OCI-LY7 (cell line): ENCODE data around the gene CDH22. TPM values are rescaled to one million over a fixed set of nuclear protein-coding genes. Genes with fewer than 3 reads are reported as not detected.

Experiments
- BruUV-seq: library from RNA; stranded (reverse); fragments of 400-500 nt; replicated peaks from 2 replicates; lab custom pipeline; 2021; lab: Mats Ljungman, UMichigan
- CTCF ChIA-PET: fragments of 300-600 bp; sonication (Branson Sonifier 250); formaldehyde crosslinking; loops from one replicate; lab custom pipeline; 2022; ENCODE audit warnings: antibody characterized with exemption; ENCODE audit not compliant: unreplicated experiment; lab: Charles Lee
- POLR2A ChIA-PET: fragments of 300-600 bp; sonication (Branson Sonifier 250); formaldehyde crosslinking; loops from one replicate; lab custom pipeline; 2022; ENCODE audit warnings: antibody characterized with exemption; lab: Charles Lee
- DNase-seq: peaks from one replicate; pipeline ENCODE4 v3.0.0-alpha.2; 2015; ENCODE audit warnings: low spot score
- H2AFZ ChIP-seq: fragments of 200-600 bp; sonication (generic), shearing (Covaris generic); 2 replicates; pipeline ENCODE4 v1.6.1; 2014; ENCODE audit warnings: mild to moderate bottlenecking, antibody characterized with exemption, low read length, moderate library complexity
- H3K27ac ChIP-seq: fragments of 200-600 bp; sonication (generic); 2 replicates; pipeline ENCODE4 v1.5.1; 2014; ENCODE audit warnings: mixed run types, low read depth, mild to moderate bottlenecking, moderate library complexity, low read length, inconsistent platforms; ENCODE audit not compliant: poor library complexity, severe bottlenecking
- H3K36me3 ChIP-seq: fragments of 200-600 bp; sonication (generic); 2 replicates; pipeline ENCODE4 v1.6.1; 2014; ENCODE audit warnings: mild to moderate bottlenecking, antibody characterized with exemption, low read length, moderate library complexity, mixed read lengths; ENCODE audit not compliant: insufficient read depth
- H3K4me1 ChIP-seq: fragments of 200-600 bp; sonication (generic); 2 replicates; pipeline ENCODE4 v1.5.1; 2014; ENCODE audit warnings: mild to moderate bottlenecking, low read length; ENCODE audit not compliant: insufficient read depth, poor library complexity, severe bottlenecking
- H3K4me2 ChIP-seq: fragments of 200-600 bp; sonication (generic); 2 replicates; pipeline ENCODE4 v1.6.1; 2014; ENCODE audit warnings: mild to moderate bottlenecking, low read length
- H3K4me3 ChIP-seq: fragments of 200-600 bp; sonication (generic); 2 replicates; pipeline ENCODE4 v1.5.1; 2014; ENCODE audit warnings: mild to moderate bottlenecking, low read depth, low read length; ENCODE audit not compliant: poor library complexity, severe bottlenecking
- H3K79me2 ChIP-seq: fragments of 200-600 bp; sonication (generic); 2 replicates; pipeline ENCODE4 v1.6.1; 2016; ENCODE audit warnings: low read depth, mild to moderate bottlenecking, low read length, moderate library complexity, mixed read lengths; ENCODE audit not compliant: insufficient read depth
- H3K9me2 ChIP-seq: fragments of 200-600 bp; sonication (generic); 2 replicates; pipeline ENCODE4 v1.6.1; 2016; ENCODE audit warnings: mild to moderate bottlenecking, low read length, mixed read lengths; ENCODE audit not compliant: insufficient read depth
- H3K9me3 ChIP-seq: fragments of 200-600 bp; sonication (generic); 2 replicates; pipeline ENCODE4 v1.6.1; 2014; ENCODE audit warnings: mild to moderate bottlenecking, mixed run types, low read length, mixed read lengths
- H4K20me1 ChIP-seq: fragments of 200-600 bp; sonication (generic); 2 replicates; pipeline ENCODE4 v1.6.1; 2014; ENCODE audit warnings: mild to moderate bottlenecking, antibody characterized with exemption, low read length, moderate library complexity, mixed read lengths; ENCODE audit not compliant: insufficient read depth
- EZH2phosphoT487 ChIP-seq: fragments of 200-600 bp; sonication (generic); IDR thresholded peaks from 2 replicates; pipeline ENCODE4 v1.6.1; 2018; ENCODE audit warnings: low read depth, borderline replicate concordance, mild to moderate bottlenecking, mixed run types, antibody characterized with exemption, low read length, moderate library complexity, mixed read lengths
- intact Hi-C: fragments of 100-400 bp; cut with micrococcal nuclease; formaldehyde crosslinking; loops from one replicate; pipeline ENCODE4 v1.10.0; 2022; ENCODE audit not compliant: unreplicated experiment
- total RNA-seq, 2 experiments: library from RNA; depleted of rRNA in 1 of 2; stranded (reverse); fragments of >200 nt in 1 of 2; shearing (Covaris generic) in 1 of 2; gene quantifications; 2 replicates each; pipeline ENCODE4 v1.2.3, GENCODE V29; 2014 to 2022
- TF ChIP-seq, protein P1 (sequence below): fragments of 200-600 bp; sonication (generic); conservative IDR thresholded peaks from 2 replicates; pipeline ENCODE4 v1.5.1; 2014; ENCODE audit warnings: mild to moderate bottlenecking, antibody characterized with exemption, low read length, moderate library complexity, mixed read lengths

CDH22 gene
- total RNA-seq, 2 experiments from 2014 or later, result not detected

DNA sequence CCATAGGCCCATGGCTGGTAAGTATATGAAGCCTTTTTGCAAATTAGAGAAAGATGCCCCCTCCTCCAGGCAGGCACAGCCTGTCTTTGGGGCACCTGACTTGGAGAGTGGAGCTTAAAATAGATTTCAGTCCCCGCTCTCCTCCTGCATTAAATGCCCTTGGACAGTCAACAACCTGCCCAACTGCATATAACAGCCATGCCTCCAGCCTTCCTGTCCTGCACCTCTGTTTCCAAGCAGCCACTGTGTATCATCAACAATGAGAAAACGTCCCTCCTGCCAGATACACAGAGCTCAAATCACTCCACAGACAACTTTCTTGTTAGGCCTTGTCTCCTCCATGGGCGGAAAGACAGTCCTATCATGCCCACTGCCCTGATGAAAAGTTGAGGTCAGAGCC, 3.4 kb downstream of the CDH22 start:
- Histone ChIP-seq H3K79me2 (no peaks in the 10 kb centered on the region), H3K4me1 (no peaks in the 10 kb centered on the region), H3K9me3 (no peaks in the 10 kb centered on the region), H3K4me3 (no peak overlapping the region), H3K9me2 (no peaks in the 10 kb centered on the region), H3K36me3 (no peaks in the 10 kb centered on the region), H2AFZ (no peak overlapping the region), H3K27ac (no peak overlapping the region), H3K4me2 (no peak overlapping the region), H4K20me1 (no peaks in the 10 kb centered on the region)
- TF ChIP-seq, protein P1, sequence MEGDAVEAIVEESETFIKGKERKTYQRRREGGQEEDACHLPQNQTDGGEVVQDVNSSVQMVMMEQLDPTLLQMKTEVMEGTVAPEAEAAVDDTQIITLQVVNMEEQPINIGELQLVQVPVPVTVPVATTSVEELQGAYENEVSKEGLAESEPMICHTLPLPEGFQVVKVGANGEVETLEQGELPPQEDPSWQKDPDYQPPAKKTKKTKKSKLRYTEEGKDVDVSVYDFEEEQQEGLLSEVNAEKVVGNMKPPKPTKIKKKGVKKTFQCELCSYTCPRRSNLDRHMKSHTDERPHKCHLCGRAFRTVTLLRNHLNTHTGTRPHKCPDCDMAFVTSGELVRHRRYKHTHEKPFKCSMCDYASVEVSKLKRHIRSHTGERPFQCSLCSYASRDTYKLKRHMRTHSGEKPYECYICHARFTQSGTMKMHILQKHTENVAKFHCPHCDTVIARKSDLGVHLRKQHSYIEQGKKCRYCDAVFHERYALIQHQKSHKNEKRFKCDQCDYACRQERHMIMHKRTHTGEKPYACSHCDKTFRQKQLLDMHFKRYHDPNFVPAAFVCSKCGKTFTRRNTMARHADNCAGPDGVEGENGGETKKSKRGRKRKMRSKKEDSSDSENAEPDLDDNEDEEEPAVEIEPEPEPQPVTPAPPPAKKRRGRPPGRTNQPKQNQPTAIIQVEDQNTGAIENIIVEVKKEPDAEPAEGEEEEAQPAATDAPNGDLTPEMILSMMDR, result no peak
- TF ChIP-seq EZH2phosphoT487, result no peak
- intact Hi-C loops, result no loop called here
- no peak for DNase-seq
- POLR2A ChIA-PET, result no interaction called here
- CTCF ChIA-PET, result no interaction called here
- BruUV-seq, result no TSS peak

DNA sequence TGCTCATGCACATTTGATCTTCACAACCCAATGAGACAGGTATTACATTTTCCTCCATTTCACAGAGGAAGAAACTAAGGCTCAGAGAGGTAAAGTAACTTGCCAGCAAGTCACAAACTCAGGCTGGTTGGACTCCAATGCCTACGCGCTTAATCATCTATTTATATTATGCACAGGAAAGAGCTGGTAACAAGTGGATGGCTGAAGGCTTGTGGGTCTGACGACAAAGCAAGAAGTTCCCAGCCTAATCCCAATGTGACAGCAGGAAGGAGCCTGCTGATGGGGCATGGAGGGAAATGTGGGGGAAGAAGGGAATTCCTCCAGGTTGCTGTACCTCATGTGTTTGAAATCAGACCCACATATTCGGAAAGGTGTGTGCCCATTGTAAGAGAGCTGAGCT, 3.9 kb downstream of the CDH22 start:
- intact Hi-C loops, result no loop called here
- POLR2A ChIA-PET, result no interaction called here
- no peaks in the 10 kb centered on the region for H3K9me3 ChIP-seq

More for the DNA sequence above, 3.9 kb downstream of the CDH22 start:
- no peaks in the 10 kb centered on the region for H4K20me1 ChIP-seq
- H3K27ac ChIP-seq, result no peak overlapping the region
- no peaks in the 10 kb centered on the region for H3K79me2 ChIP-seq
- BruUV-seq, result no TSS peak
- H3K4me1 ChIP-seq, result no peaks in the 10 kb centered on the region
- CTCF ChIA-PET, result no interaction called here
- no peak overlapping the region for H2AFZ ChIP-seq
- TF ChIP-seq EZH2phosphoT487, result no peak
- TF ChIP-seq, protein P1, result no peak
- no peaks in the 10 kb centered on the region for H3K36me3 ChIP-seq
- H3K4me3 ChIP-seq, result no peak overlapping the region
- DNase-seq, result no peak
- H3K4me2 ChIP-seq, result no peak overlapping the region
- H3K9me2 ChIP-seq, result no peaks in the 10 kb centered on the region
